OCI-LY3 (cell line): ENCODE data around the gene GPR132.
A peak's percentile ranks its signal among the peaks of the same experiment; 100 is the strongest.

Source experiments
- H2AFZ ChIP-seq: fragments of 200-600, 300-600 bp; shearing (Covaris generic); 2 replicates; pipeline ENCODE4 v1.6.0; 2014; ENCODE audit warnings: antibody characterized with exemption, low read depth, low read length
- H3K27ac ChIP-seq: fragments of 200-600, 300-600 bp; sonication (generic); 2 replicates; pipeline ENCODE4 v1.5.1; 2014; ENCODE audit warnings: mild to moderate bottlenecking, low read length, moderate library complexity, mixed read lengths
- H3K27me3 ChIP-seq: fragments of 200-600, 300-600 bp; sonication (generic); 2 replicates; pipeline ENCODE4 v1.6.1; 2014; ENCODE audit warnings: low read depth, low read length, mixed read lengths
- H3K36me3 ChIP-seq: fragments of 200-600, 300-600 bp; sonication (generic); replicated peaks from 2 replicates; pipeline ENCODE3; 2014; ENCODE audit warnings: low read depth, low read length, mixed read lengths
- H3K4me1 ChIP-seq: fragments of 300-600, 200-600 bp; sonication (generic); 2 replicates; pipeline ENCODE4 v1.6.1; 2014; ENCODE audit warnings: low read length, mixed read lengths
- H3K4me2 ChIP-seq: fragments of 200-600, 300-600 bp; sonication (generic); 2 replicates; pipeline ENCODE4 v1.6.1; 2014; ENCODE audit warnings: low read length, mixed read lengths
- H3K4me3 ChIP-seq: fragments of 300-600, 200-600 bp; sonication (generic); 2 replicates; pipeline ENCODE4 v1.5.1; 2014; ENCODE audit warnings: antibody characterized with exemption, mild to moderate bottlenecking, low read length, moderate library complexity
- H3K79me2 ChIP-seq: fragments of 300-600, 200-600 bp; shearing (Covaris generic); 2 replicates; pipeline ENCODE4 v1.6.1; 2014; ENCODE audit warnings: mild to moderate bottlenecking, low read length, mixed read lengths
- H3K9ac ChIP-seq: fragments of 300-600, 200-600 bp; shearing (Covaris generic); 2 replicates; pipeline ENCODE4 v1.6.0; 2014; ENCODE audit warnings: mild to moderate bottlenecking, low read length, moderate library complexity
- H3K9me3 ChIP-seq: fragments of 200-600, 300-600 bp; shearing (Covaris generic); 2 replicates; pipeline ENCODE4 v1.6.1; 2014; ENCODE audit warnings: low read length, mixed read lengths; ENCODE audit not compliant: insufficient read depth
- H4K20me1 ChIP-seq: fragments of 200-600, 300-600 bp; sonication (generic); 2 replicates; pipeline ENCODE4 v1.6.1; 2016; ENCODE audit warnings: low read length, mixed read lengths; ENCODE audit not compliant: insufficient read depth
- CTCF ChIP-seq: fragments of 200-600, 300-600 bp; sonication (generic); IDR thresholded peaks from 2 replicates; pipeline ENCODE4 v1.5.1; 2014; ENCODE audit warnings: antibody characterized with exemption, low read length, low read depth
- EZH2phosphoT487 ChIP-seq: fragments of 200-600 bp; shearing (Covaris generic); IDR thresholded peaks from 2 replicates; pipeline ENCODE4 v1.6.1; 2018; ENCODE audit warnings: antibody characterized with exemption, mixed run types, low read depth

The GPR132 gene

GRCh38 chr14:105076805-105077648 lies 11.8 kb upstream of the GPR132 start:
- Histone ChIP-seq H3K4me3 (no peak overlapping the region), H4K20me1 (no peaks in the 10 kb centered on the region), H3K27ac (no peak overlapping the region), H3K9ac (peak overlapping the region; percentile 94; the same call in 1 of the 2 replicates), H2AFZ (no peak overlapping the region), H3K36me3 (peaks cover 11% of the 10 kb centered on the region), H3K79me2 (peaks cover 33% of the 10 kb centered on the region), H3K4me1 (peaks cover 55% of the 10 kb centered on the region), H3K27me3 (no peaks in the 10 kb centered on the region), H3K4me2 (no peak overlapping the region), H3K9me3 (no peaks in the 10 kb centered on the region)
- TF ChIP-seq EZH2phosphoT487 = no peak
- no peak for TF ChIP-seq CTCF

GRCh38 chr14:105076296-105076804 lies 11.1 kb upstream of the GPR132 start:
- peak overlapping the region; percentile 86 for H3K27ac ChIP-seq
- peak overlapping the region; percentile 99 for H3K4me2 ChIP-seq
- H3K36me3 ChIP-seq = peaks cover 12% of the 10 kb centered on the region
- H3K9ac ChIP-seq = peak overlapping the region; percentile 94
- peaks cover 38% of the 10 kb centered on the region for H3K79me2 ChIP-seq
- no peaks in the 10 kb centered on the region for H4K20me1 ChIP-seq
- no peaks in the 10 kb centered on the region for H3K27me3 ChIP-seq
- H3K9me3 ChIP-seq = no peaks in the 10 kb centered on the region
- no peak overlapping the region for H2AFZ ChIP-seq
- no peak for TF ChIP-seq CTCF
- no peak for TF ChIP-seq EZH2phosphoT487
- peaks cover 55% of the 10 kb centered on the region for H3K4me1 ChIP-seq
- peak overlapping the region; percentile 82; the same call in 1 of the 2 replicates for H3K4me3 ChIP-seq

- Histone ChIP-seq H3K4me1 (peaks cover 59% of the 10 kb centered on the region), H3K27me3 (no peaks in the 10 kb centered on the region), H3K9ac (peak overlapping the region; percentile 94), H3K9me3 (no peaks in the 10 kb centered on the region), H3K79me2 (peaks cover 40% of the 10 kb centered on the region), H2AFZ (no peak overlapping the region), H3K4me3 (peak overlapping the region; percentile 82), H4K20me1 (no peaks in the 10 kb centered on the region), H3K27ac (peak overlapping the region; percentile 86), H3K4me2 (peak overlapping the region; percentile 99), H3K36me3 (peaks cover 12% of the 10 kb centered on the region)
- TF ChIP-seq CTCF = peak; percentile 21
- no peak for TF ChIP-seq EZH2phosphoT487
Measured at GRCh38 chr14:105075379-105076295, 10.4 kb upstream of the GPR132 start.
